ENCODE measurements around the gene ADRA1B.
"Not testable (repeated sequence)": the region's sequence is repeated elsewhere in the genome, so short reads cannot be mapped to it uniquely, and the experiment has no call there.

The ADRA1B gene

DNA sequence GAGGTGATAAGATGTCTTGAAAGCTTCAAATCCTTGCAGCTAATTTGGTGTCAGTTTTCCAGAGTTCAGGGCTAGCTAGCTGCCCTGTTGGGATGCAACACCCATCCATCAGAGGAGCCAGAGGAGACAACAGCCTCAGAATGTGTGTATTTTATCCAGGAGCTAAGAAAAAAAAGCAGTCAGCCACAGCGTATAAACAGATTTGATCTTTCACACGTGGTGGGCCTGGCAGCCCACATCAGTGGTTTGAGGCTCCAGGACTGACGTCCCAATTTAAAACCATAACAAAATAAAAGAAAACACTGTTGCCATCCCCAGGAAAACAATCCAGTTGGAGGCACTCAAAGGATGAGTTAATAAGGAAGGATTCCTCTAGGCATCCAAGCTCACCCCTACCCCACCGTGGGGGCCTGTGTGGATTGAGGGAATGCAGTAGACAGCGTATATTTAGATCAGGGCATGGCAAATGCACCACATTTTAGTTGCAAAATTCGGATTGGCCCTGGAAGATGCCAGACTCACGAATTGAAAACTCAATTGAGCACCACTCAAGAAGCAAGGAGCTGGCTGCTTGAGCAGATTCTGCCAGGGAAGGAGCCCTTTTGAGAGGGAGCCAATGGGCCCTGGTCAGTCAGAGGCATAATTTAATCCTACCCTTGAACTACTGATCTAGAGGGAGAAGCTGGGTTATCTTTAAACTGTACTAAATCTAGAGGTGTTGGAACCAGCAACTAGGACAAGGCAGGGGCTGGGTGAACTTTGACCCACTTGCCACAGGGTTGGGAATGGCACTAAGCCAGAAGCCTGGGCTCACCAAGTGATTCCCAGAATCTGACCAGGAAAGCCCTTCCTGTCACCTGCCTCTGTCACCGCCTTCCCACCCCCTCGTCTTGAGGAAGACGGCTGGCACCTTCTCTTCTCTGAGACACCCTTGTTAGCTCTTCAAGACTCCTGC, 17.5 kb downstream of the ADRA1B start:
- DNase-seq: no peak

DNA sequence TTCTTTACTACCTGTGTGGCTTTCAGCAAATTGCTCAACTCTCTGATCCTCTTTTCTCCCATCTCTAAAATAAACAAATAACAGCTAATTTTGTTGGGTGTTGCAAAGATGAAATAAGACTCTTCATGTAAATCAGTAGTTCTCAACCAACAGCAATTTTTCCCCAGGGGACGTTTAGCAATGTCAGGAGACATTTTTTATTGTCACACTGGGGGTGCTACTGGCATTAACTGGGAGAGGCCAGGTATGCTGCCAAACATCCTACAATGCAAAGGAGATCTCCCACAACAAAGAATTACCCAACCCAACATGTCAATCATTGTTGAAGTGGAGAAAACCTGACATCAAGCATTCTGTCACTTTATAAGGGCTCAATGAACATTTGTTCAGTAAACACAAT, 19.7 kb downstream of the ADRA1B start:
- DNase-seq: no peak

DNA sequence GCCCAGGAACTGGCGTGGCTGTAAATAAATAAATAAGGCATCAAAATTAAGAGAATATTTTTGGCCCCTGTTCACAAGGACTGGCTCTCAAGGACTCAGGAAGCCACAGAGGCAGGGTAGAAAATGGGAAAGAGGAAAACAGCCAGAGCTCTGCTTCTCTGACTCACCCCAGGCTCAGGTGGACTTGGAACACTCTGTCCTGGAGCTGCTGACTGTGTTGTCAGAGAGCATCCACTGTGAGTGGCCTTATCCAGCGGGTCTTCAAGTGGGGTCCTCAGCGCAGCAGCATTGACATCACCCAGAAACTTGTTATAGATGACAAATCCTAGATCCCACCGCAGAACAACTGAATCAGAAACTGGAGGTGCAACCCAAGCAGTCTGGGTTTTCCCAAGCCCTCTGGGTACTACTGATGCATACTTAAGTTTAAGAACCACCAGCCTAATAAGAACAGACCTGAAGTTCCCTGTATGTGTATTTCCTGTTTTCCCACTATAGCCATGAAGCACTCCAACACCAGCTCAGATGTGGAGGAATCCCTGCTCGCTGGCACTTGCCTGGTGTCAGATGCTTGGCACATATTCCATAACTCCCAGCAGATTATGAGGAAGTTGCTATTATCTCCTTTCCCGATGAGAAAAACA, 20.5 kb downstream of the ADRA1B start:
- no peak for DNase-seq

DNA sequence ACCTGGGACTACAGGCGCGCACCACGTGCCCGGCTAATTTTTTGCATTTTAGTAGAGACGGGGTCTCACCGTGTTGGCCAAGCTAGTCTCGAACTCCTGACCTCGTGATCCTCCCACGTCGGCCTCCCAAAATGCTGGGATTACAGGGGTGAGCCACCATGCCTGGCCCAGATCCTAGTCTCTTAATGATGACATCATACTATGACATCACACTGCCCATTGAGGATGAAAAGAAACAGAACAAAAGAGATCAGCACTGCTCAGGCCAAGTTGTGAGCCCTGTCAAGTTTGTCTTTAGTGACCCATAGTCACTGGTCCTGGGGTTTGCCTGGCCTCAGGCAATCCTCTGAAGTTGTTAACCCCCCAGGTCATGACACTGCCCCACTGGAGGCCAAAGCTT, 21.3 kb downstream of the ADRA1B start:
- DNase-seq: no peak

DNA sequence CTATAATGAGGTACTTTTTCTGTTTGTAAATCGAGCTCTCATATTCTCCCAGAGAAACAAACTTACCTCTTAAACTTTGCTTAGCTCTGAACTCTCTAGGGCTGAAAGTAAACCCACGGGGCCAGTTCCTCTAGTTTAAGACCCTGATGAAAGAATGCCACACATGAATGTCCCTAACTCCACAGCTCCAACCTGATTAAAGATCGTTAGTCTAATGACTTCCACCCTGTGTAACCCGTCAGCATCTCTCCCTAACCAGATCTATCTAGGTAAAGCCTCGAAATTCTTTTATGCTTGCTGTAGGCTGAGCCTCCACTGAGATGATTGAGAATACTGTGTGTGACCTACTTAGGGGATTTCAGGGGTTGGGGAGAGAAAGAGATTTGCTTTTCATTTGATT, 27.0 kb downstream of the ADRA1B start:
- no peak for DNase-seq

DNA sequence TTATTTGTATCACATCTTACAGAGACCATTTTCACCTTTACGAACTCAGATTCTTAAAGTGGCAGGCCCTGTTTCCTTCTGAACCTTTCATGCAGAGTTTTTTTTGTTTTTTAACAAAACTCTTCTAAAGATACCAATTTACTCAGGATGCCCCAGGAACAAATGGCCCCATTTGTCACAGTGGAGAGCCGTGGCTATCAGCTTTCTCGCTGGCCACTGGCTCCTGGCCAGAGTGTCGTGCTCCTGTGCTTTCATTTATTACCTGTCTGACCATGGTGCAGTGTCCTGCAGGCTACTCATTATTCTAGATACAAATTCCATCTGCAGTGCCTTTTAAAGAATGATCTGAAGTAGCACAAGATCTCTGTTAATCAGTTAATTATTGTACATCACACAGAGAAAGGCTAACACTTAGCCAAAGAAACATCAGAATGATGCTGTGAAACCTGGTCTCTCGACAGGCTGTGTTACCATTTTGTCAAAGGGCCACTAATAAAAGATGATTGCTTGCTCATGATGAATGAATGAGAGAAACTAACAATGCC, 27.8 kb downstream of the ADRA1B start:
- no peak for DNase-seq

DNA sequence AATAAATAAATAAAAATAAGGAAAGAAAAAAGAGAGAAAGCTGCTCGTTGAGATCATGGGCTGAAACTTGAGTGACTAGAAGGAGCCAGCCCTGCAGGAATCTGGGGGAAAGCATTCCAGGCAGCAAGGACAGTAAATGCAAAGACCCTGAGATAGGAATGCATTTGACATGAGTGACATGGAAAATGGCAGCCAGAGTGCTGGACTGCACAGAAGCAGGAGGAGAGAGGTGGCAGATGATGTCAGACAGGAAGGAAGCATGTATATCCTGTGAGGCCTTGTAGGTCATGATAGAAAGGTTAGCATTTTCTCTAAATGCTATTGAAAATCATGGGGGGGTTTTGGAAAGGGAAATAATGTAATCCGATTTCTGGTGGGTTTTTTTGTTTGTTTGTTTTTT, 29.1 kb downstream of the ADRA1B start:
- DNase-seq: no peak

DNA sequence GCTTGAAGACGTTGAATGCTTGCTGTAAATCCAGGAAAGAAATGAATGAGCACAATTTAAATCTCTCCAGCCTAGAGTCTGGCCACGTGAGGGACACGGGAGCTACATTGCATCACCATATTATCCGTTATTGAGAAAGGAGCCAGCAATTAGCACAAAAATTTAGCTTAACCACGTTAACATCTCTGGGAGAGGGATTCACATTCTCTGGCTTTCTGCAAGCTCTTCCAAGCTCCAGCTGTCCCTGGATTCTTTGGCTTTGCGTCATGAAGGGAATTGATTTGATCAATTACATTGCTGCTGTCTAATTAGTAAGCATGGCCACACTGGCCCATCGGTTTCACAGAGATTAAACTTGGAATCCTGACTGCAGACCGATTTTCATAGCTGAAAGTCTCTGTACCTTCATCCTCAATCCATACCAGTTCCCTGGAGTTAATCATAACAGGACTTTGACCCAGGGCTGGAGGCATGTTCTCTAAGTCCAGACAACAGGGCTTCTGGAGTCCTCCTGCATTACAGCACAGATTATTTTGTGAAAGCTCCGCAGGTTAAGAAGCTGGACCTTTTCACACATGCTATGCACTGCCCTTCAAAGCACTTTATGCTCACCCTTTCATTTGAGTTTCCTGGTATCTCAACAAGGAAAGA, 31.6 kb downstream of the ADRA1B start:
- no peak for DNase-seq

DNA sequence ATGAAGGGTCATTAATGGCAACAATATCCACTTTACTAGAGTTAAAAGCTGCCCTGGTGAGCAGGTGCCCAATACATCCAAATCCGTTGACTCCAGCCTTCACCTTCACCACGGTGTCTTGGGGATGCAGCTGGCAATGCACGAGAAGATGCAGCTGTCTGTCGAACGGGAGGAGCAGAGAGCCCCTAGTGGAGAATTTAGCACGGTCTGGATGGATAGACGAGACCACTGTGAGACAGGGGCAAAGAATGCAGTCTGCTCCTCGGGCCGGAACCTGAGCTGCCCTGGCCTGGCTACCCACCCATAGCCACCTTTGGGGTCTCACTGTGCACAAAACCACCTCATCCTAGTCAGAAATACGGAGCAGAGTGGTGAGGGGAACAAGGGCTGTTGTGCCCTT, 35.1 kb downstream of the ADRA1B start:
- DNase-seq: no peak

DNA sequence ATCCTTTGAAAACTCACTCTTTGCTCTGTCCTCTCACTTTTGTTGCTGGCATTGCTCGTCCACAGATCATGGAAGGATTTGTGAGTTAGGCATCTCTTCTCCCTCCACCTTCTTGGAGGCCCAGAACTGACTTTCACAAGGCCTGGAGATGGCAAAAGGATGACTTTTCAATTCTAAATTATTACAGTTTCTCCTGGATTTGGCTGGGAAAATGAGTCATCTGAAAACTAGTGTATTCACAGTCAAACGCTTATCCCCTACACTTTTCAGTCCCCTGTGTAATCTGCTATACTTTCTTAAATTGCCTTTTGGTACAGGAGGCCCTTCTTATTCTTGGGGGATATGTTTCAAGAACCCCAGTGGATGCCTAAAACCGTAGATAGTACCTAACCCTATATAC, 35.6 kb downstream of the ADRA1B start:
- no peak for DNase-seq

DNA sequence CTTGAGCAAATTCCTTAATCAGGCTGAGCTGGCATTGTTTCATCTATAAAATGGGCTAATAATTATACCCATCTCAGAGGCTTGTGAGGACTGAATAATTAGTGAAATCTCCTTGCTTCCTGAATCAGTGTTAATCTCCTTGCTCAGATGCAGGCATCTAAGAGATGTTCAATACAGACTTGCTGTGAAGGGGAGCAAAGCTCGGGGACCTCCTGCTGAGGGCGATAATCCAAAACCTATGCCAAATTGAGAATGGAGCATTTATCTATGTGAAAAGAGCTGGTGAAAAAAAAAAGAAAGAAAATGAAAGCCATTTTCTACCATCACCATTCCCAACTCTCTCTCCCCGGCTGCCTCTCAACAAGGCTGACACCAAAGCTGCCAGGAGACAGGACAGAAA, 37.3 kb downstream of the ADRA1B start:
- no peak for DNase-seq

DNA sequence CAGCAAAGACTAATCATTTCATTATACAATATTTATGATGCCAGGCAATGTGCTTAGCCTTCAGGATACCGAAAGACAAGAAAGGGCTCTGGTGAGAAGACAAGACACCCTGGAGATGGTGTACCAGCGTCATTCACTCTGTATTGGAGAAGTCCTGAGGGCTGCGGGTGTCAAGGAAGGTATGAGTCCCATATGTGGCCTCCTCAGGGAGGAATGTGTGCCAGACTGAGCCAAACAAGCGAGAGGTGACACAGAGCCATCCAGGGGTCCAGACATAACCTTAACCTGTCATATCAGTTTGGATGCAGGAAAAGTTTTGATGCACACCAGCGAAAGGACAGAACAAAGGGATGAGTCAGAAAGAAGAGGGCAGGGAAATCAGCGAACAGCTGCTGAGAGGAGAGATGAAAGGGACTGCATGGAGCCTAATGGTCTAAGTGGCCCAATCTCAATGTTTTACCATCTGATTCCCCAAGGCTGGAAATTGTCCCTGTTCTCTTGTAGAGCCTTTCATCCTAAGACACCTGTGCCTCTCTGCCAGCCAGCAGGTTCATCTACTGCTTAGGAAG, 38.9 kb downstream of the ADRA1B start:
- no peak for DNase-seq

DNA sequence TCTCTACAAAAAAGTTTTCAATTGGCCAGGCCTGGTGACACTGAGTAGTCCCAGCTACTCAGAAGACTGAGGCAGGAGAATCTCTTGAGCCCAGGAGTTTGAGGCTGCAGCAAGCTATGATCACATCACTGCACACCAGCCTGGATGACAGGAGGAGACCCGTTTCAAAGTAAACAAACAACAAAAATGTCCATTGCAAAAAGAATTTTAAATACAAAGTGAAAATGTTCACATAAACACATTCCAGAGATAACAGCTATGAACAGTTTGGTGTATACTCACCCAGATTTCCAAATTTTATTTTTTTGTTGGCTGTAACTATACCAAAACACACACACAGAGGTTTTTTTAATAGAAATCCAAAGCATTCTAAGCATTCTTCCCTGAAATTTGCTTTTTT, 39.8 kb downstream of the ADRA1B start:
- no peak for DNase-seq

DNA sequence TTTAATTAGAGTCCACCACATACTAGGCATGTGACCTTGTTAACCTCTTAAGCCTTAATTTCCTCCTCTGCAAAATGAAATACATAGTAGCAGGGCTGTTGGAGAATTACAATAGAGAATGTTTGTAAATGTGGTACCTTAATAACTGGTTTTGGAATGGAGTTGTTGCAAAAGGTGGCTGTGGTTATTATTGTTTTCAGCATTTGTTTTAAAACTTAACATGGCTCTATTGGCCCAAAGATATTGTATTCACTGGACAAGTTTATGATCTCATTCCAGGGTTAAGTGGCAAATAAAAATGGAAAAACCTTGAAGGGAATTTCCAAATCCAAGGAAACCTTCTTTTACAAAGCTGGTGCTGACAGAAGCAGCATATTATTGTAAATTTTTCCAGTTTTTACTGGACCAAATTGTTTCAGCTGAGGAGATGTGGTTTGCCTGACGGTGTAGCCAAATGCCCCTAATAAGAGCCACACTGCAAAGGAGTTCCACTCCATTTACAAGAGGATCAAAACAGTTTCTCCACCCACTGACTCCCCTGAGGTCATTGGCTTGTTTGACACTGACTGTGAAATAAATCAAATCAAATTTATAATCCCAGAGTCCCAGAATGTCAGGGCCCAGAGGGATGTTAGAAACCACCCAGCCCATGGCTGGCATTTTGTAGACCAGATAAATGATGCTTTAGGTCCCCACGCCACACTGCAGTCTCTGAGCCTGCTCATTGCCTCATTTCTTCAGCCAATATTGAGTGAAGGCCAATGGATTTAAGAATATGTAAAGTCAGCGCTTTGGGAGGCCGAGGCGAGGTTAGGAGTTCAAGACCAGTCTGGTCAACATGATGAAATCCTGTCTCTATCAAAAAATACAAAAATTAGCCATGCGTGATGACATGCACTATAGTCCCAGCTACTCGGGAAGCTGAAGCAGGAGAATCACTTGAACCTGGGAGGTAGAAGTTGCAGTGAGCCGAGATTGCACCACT, 45.2 kb downstream of the ADRA1B start:
- DNase-seq: no peak

DNA sequence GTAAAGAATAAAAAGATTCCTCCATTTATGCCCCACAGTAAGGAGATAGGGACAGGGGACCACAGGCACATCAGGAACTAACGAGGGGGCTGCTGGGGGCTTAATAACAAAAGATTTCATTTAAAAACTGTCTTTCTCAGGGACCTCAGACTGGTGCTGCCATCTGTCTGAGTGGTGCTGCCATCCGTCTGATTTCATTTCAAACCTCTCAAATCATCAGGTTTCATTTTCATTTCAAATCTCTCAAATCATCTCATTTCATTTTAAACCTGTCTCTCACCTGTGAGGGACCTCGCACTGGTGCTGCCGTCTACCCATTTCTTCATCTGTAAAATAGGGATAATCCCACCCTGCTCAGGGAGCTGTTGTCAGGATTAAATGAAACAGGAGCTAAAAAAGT, 45.9 kb downstream of the ADRA1B start:
- no peak for DNase-seq

DNA sequence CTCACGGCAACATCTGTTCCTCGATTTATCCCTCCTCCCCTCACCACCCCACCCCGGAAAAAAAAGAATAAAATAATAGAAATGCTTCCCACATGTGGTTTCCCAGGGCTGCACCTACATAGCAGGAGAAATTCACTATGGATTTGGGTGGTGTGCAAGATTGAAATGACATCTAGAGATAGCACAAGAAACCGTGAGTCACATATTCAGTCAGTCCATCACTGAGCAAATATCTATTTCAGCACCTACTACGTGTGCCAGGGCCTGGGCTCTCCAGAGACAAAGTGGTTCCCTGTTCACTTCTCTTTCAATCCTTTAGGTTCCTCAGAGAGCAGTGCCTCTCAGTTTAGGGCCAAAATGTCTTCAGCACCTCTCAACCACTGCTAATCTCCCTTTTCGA, 47.7 kb downstream of the ADRA1B start:
- DNase-seq: no peak

DNA sequence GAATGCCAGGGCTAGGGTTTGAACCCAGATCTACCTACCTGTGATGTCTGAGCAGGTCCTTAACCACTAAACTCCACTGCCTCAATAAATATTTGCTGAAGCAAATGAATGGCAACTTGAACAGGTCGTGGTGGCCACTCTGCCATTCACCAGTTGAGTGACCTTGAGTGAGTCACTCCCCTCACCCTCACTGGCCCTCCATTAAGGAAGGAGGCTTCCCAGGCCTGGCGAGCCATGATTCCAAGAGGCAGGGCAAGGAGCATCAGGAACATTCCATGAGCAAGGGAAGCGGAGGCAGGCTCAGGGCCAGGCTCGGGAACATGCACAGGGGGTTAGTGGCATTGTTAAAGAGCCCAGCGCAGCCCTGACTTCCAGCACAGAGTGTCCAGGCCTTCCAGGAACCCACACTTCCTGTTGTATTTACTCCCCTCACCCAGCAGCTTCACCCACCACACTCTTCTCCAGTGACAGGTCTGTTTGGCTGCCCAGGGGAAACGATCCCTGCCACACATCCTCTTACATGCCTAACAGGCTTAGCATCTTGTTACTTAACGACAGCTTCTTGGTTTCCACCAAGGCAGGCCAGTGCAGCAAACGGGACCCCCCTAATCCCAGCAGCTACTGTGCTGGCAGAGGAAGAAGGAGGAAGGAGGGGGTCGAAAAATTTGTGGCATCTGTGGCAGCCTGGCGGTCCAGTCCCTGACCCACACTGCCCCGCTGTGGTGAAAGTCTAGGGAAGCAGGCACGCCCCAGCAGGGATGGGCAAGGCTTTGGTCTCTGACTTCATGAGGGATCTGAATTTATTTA, 49.0 kb downstream of the ADRA1B start:
- DNase-seq: peak; percentile 68

DNA sequence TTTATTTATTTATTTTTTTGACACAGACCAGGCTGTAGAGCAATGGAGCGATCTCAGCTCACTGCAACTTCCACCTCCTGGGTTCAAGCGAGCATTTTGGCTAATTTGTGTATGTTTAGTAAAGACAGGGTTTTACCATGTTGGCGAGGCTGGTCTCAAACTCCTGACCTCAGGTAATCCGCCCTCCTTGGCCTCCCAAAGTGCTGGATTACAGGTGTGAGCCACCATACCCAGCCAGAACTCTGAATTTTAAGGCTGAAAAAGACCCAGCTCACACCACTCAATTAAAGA, 49.5 kb downstream of the ADRA1B start:
- not testable (repeated sequence) for DNase-seq

DNA sequence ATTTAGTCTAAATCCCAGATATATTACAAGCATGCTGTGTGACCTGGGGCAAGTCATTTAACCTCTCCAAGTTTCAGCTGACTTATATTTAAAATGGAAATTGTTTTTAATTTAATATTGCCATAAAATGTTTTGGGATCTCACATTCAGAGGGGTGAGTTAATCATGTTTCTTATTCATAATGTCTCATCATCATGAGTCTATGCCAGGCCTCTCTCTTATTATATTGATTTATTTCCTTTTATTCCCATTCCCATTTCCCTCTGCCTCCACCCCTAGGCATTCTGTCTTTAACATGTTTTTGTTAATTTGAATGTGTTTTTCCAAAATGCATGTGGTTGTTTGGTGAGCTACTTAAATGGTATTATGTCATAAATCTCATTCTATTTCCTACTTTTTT, 53.7 kb downstream of the ADRA1B start:
- no peak for DNase-seq

DNA sequence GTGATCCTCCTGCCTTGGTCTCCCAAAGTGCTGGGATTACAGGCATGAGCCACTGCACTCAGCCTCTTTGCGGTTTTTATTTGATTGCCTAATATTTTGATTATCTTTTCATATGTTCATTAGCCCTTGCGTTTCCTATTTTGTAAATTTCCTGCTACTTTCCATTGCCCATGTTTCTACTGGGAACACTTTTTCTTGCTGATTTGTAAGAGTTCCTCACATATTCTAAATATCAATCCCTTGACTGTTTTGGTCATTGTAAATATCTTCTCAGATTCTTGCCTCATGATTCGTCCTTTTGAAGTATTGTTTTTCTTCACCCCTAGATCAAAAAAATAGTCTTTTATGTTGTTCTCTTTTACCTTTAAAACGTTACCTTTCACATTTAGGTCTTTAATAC, 54.8 kb downstream of the ADRA1B start:
- no peak for DNase-seq

DNA sequence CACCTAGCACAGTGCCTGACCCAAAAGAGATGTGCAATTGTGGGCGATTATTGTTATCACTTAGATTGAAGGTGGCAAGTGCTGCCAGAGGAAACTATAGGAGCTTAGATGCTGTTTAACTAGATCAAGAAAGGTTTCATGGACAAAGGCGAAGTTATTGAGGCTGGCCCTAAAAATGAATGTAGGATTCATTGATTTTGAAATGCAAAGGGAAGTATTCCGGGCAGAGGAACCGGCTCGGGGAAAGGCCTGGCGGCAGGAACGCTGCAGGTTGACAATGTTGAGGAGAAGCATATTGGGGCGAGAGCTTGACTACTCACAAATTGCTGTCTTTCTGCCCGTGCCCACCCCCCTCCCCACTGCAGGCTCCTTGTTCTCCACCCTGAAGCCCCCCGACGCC, 55.2 kb downstream of the ADRA1B start:
- no peak for DNase-seq
